GM12865 (cell line): ENCODE results near the gene ZNF512B.
"Not testable (repeated sequence)": the region's sequence is repeated elsewhere in the genome, so short reads cannot be mapped to it uniquely, and the experiment has no call there.

Experiments
- DNase-seq: peaks from one replicate; pipeline ENCODE4 v3.0.0; 2010; ENCODE audit warnings: low read depth
- H3K4me3 ChIP-seq: 2 replicates; pipeline ENCODE4 v1.5.1; 2011; ENCODE audit warnings: mild to moderate bottlenecking, low read depth, low read length, control low read depth
- TF ChIP-seq, protein P1 (sequence below): IDR thresholded peaks from 2 replicates; pipeline ENCODE4 v1.5.1; 2011; ENCODE audit warnings: low read length, control low read depth, low read depth, inconsistent platforms; ENCODE audit not compliant: insufficient read depth; ENCODE audit errors: missing control alignments

ZNF512B gene

DNA sequence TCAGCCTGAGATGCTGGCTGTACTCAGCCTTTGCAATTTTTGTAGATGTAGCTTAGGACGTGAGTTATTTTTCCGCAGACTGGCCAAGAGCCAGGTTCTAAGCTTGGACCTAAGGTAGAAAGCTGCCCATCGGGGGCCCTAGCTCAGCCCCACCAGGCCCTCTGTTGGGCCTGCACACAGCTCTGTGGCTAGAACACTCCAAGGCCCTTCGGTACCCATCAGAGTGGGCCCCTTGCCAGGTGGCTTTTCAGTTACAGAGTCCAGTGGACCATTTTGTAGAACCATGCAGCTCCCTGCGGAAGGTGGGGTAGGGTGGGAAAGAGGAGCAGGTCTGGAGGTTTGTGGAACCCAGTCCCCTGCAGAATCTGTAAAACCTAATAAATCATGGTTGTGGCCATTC lies 36.1 kb downstream of the ZNF512B start:
- H3K4me3 ChIP-seq = no peak overlapping the region
- TF ChIP-seq, protein P1, sequence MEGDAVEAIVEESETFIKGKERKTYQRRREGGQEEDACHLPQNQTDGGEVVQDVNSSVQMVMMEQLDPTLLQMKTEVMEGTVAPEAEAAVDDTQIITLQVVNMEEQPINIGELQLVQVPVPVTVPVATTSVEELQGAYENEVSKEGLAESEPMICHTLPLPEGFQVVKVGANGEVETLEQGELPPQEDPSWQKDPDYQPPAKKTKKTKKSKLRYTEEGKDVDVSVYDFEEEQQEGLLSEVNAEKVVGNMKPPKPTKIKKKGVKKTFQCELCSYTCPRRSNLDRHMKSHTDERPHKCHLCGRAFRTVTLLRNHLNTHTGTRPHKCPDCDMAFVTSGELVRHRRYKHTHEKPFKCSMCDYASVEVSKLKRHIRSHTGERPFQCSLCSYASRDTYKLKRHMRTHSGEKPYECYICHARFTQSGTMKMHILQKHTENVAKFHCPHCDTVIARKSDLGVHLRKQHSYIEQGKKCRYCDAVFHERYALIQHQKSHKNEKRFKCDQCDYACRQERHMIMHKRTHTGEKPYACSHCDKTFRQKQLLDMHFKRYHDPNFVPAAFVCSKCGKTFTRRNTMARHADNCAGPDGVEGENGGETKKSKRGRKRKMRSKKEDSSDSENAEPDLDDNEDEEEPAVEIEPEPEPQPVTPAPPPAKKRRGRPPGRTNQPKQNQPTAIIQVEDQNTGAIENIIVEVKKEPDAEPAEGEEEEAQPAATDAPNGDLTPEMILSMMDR = no peak
- no peak for DNase-seq

DNA sequence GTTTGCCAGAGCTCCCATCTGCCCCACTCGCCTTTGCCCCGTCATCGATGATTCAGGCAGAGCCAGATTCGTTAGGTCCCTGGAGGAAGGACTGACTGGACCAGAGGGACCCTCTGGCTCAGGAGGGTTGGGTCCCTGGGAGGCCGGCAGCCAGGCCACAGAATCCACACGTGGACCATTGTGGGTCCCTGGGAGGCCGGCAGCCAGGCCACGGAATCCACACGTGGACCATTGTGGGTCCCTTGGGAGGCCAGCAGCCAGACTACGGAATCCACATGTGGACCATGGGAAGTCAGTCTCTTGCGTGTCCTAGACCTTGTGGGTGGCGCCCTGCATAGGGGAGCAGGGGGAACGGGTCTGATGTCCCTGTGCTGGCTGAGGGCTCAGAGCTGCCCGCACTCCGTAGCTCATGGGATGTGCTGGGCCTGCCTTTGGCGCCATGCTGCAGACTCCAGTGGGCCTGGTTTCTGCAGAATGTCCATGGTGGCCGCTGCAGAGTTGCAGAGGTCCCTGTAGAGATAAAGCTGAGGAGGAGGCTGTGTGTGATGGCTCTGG lies 37.0 kb downstream of the ZNF512B start:
- H3K4me3 ChIP-seq = no peak overlapping the region
- DNase-seq = no peak
- TF ChIP-seq, protein P1 = no peak

DNA sequence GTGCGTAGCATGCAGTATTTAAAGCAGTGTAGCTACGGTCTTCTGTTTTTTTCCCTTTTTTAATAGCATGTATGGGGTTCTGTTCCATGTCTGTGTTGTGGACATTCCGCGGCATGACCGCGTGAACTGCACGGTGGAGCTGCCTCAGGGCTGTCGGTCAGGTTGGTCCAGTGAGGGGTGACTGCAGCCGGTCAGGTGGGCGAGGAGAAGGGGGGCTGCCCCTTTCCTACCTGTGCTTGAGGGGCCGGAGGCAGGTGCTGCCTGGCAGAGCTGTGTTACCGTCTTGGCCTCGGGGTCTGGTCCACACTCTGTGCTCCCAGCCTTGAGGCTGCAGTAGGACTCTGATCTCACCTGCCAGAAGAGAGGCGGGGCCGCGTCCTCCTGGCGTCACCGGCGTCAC lies 38.0 kb downstream of the ZNF512B start:
- TF ChIP-seq, protein P1 = no peak
- no peak for DNase-seq

DNA sequence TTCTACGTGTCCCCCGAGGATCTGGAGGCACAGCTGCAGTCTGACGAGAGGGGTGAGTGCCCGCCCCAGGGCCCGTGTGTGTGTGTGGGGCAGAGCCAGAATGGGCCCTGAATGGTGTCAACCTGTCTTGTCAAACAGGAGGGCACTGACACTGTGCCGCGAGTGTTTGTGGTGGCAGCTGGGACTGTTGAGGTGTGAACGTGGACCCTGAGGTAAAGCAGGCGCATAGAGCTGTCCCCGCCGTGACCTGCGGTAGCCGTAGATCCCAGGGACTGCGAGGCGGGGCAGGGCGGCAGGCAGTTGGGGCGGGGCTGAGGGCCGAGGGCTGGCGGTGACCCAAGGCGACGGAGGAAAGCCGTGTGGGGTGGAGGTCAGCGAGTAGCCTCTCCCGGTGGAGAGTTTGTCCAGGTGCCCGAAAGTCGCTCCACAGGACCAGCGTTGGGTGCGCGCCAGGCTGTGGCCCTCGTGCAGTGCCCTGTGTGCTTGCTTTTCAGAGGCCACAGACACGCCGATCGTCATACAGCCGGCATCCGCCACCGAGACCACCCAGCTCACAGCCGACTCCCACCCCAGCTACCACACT lies 38.7 kb downstream of the ZNF512B start:
- TF ChIP-seq, protein P1 = no peak
- no peak for DNase-seq
- no peak overlapping the region for H3K4me3 ChIP-seq

More for the DNA sequence above, 38.0 kb downstream of the ZNF512B start:
- no peak overlapping the region for H3K4me3 ChIP-seq

DNA sequence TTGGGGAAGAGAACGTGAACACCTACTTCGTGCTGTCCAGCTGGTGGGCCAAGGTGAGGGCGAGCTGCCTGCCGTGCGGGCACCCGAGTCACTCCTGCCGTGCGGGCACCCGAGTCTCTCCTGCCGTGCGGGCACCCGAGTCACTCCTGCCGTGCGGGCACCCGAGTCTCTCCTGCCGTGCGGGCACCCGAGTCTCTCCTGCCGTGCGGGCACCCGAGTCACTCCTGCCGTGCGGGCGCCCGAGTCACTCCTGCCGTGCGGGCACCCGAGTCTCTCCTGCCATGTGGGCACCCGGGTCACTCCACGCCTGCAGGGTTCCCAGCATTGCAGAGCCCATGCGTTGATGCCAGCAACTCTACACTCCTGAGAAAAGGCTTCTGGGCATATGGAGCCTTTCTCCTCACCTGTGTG lies 40.3 kb downstream of the ZNF512B start:
- H3K4me3 ChIP-seq, DNase-seq: not testable (repeated sequence)

DNA sequence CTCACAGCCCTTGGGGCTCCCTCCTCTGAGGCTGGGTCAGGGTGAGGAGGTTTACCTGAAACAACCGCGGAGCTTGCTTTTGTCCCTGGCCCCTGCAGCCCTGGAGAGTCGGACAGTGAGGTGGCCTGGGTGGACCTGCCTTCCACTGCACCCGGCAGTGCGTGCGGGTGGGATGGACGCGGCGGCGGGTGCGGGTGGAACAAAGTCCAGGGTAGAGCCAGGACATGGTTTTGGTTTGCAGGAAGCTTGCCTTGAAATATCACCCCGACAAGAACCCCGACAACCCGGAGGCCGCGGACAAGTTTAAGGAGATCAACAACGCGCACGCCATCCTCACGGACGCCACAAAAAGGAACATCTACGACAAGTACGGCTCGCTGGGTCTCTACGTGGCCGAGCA lies 40.7 kb downstream of the ZNF512B start:
- H3K4me3 ChIP-seq = no peak overlapping the region
- DNase-seq = no peak
- TF ChIP-seq, protein P1 = no peak

DNA sequence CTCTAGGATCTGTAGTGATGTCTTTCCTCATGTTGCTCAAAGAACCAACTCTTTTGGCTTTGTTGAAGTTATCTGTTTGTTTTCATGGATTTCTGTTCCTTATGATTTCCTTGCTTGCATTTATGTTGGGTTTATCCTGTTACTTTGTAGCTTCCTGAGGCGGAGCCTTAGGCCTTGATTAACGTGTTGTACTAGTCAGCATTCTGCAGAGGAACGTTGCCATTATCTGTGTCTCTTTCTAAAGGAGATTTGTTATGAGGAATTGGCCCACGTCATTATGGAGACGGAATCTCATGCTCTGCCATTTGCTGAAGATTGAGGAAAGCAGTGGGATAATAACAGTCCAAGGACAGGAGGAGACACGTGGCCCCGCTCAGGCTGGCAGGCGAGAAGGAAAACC lies 43.4 kb downstream of the ZNF512B start:
- H3K4me3 ChIP-seq = no peak overlapping the region
- TF ChIP-seq, protein P1 = no peak
- DNase-seq = no peak
